ENCODE measurements around the gene ZNG1A. TPM values are rescaled to one million over a fixed set of nuclear protein-coding genes. Genes with fewer than 3 reads are reported as not detected.
"Not testable (repeated sequence)": the region's sequence is repeated elsewhere in the genome, so short reads cannot be mapped to it uniquely, and the experiment has no call there.

Gene ZNG1A
- total RNA-seq, 2 experiments from 2014 or later = 49.4 to 73.6 TPM

DNA sequence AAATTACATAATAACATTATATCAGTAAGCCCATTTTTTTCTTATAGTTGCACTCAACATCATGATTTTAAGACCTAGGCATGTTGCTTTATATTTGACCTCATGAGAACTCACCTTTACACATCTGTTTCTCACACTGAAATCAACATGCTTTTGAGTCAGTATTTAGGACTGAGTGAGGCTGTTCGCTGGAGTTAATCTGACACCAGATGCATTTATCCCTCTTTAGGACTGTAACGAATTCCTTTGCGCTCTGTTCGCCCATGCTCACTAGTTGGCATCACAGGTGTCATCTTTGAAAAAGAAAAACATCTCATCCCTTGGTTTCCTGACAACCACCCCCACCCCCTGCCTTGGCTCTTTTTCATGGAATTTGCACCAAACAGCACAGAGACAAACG is 84.9 kb downstream of the ZNG1A start:
- POLR2A ChIA-PET; H3K36me3 ChIP-seq (ENCODE audit: insufficient read depth, low read length); H2AFZ ChIP-seq (ENCODE audit: low read length); H3K4me2 ChIP-seq (ENCODE audit: low read length); DNase-seq (ENCODE audit: low spot score); H3K27ac ChIP-seq (ENCODE audit: low read depth, low read length, poor library complexity, severe bottlenecking); intact Hi-C loops (cut with micrococcal nuclease; ENCODE audit: unreplicated experiment); CTCF ChIA-PET (ENCODE audit: unreplicated experiment); H3K9me3 ChIP-seq (ENCODE audit: low read length); H3K79me2 ChIP-seq (ENCODE audit: insufficient read depth, low read depth, low read length); H3K4me1 ChIP-seq (ENCODE audit: insufficient read depth, low read length, poor library complexity, severe bottlenecking); H3K4me3 ChIP-seq (ENCODE audit: low read depth, low read length, poor library complexity, severe bottlenecking); BruUV-seq (replicated peaks); H4K20me1 ChIP-seq (ENCODE audit: insufficient read depth, low read length); H3K9me2 ChIP-seq (ENCODE audit: insufficient read depth, low read length): not testable (repeated sequence)

DNA sequence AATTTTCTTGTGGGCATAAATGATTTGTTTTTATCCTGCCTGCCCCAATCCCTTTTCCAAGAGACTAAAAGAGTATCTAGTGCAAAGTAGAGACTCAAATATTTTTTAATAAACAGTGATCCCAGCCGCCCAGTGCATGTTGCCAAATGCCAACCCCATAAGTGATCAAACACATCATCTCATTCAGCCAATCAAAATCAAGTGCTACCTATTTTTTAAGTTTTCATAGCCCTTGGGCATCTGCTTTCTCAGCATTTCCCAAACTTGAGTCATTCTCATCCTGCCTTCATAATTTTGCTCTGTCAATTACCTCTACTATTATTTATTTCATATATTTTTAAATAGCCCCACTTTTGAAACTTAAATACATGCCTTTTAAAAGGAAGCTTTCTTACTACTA is 88.0 kb downstream of the ZNG1A start:
- H3K36me3 ChIP-seq (ENCODE audit: insufficient read depth, low read length); intact Hi-C loops (cut with micrococcal nuclease; ENCODE audit: unreplicated experiment); H3K4me2 ChIP-seq (ENCODE audit: low read length); H4K20me1 ChIP-seq (ENCODE audit: insufficient read depth, low read length); H3K9me2 ChIP-seq (ENCODE audit: insufficient read depth, low read length); H3K27ac ChIP-seq (ENCODE audit: low read depth, low read length, poor library complexity, severe bottlenecking); BruUV-seq (replicated peaks); POLR2A ChIA-PET; H2AFZ ChIP-seq (ENCODE audit: low read length); H3K4me3 ChIP-seq (ENCODE audit: low read depth, low read length, poor library complexity, severe bottlenecking); H3K79me2 ChIP-seq (ENCODE audit: insufficient read depth, low read depth, low read length); H3K9me3 ChIP-seq (ENCODE audit: low read length); CTCF ChIA-PET (ENCODE audit: unreplicated experiment); DNase-seq (ENCODE audit: low spot score); H3K4me1 ChIP-seq (ENCODE audit: insufficient read depth, low read length, poor library complexity, severe bottlenecking): not testable (repeated sequence)

DNA sequence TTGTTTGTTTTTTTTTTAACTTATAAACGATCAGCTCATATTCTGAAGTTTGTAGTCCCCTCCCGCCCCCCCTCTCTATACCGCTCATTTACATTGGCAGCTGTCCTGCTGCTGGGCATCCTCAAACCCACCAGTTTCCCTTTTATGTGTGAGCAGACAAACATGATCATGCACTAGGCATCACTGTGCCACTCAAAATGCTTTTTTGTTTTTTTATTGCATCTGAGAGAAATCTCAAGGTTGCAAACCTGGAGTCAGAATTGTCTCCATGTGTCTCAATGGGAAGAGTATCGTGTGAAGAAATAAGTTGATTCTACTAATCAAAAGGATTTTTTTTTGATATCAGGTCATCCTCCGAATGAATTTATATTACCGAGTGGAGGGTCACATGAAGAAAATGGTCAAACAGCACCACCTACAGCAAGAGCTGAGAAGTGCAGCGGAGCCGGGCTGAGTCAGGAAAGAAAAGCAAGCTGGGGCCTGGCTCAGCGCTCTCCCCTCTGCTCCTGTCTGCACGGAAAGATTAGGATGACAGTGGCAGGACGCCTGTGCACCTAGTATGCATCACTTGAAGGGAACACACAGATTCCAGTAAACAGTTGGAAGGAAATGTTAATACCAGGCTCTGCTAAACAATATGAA is 90.3 kb downstream of the ZNG1A start:
- H4K20me1 ChIP-seq (ENCODE audit: insufficient read depth, low read length); CTCF ChIA-PET (ENCODE audit: unreplicated experiment); DNase-seq (ENCODE audit: low spot score); intact Hi-C loops (cut with micrococcal nuclease; ENCODE audit: unreplicated experiment); H3K4me3 ChIP-seq (ENCODE audit: low read depth, low read length, poor library complexity, severe bottlenecking); H3K9me3 ChIP-seq (ENCODE audit: low read length); POLR2A ChIA-PET; H3K9me2 ChIP-seq (ENCODE audit: insufficient read depth, low read length); H3K36me3 ChIP-seq (ENCODE audit: insufficient read depth, low read length); H3K4me1 ChIP-seq (ENCODE audit: insufficient read depth, low read length, poor library complexity, severe bottlenecking); H2AFZ ChIP-seq (ENCODE audit: low read length); H3K4me2 ChIP-seq (ENCODE audit: low read length); H3K79me2 ChIP-seq (ENCODE audit: insufficient read depth, low read depth, low read length); H3K27ac ChIP-seq (ENCODE audit: low read depth, low read length, poor library complexity, severe bottlenecking); BruUV-seq (replicated peaks): not testable (repeated sequence)

DNA sequence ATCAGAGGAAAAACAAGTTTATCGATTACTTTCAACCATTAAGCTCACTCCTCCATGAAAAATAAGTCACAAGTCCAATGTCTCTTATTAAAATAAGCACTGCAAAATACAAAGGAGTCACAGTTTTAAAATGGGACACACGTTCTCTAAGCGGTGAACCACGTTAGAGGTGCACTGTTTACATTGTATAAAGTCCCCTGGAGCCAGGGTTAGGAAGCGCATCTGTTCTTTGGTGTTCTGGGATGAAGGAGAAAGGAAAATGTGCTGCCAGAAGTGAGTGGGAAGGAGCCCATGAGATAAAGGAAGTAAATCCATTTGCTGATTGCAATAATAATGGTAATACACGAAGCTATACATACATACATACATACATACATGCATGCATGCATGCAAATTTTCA is 91.0 kb downstream of the ZNG1A start:
- H3K4me1 ChIP-seq (ENCODE audit: insufficient read depth, low read length, poor library complexity, severe bottlenecking); H3K79me2 ChIP-seq (ENCODE audit: insufficient read depth, low read depth, low read length); H2AFZ ChIP-seq (ENCODE audit: low read length); H3K4me3 ChIP-seq (ENCODE audit: low read depth, low read length, poor library complexity, severe bottlenecking); POLR2A ChIA-PET; intact Hi-C loops (cut with micrococcal nuclease; ENCODE audit: unreplicated experiment); H3K4me2 ChIP-seq (ENCODE audit: low read length); BruUV-seq (replicated peaks); CTCF ChIA-PET (ENCODE audit: unreplicated experiment); H3K9me2 ChIP-seq (ENCODE audit: insufficient read depth, low read length); H3K9me3 ChIP-seq (ENCODE audit: low read length); H3K36me3 ChIP-seq (ENCODE audit: insufficient read depth, low read length); H4K20me1 ChIP-seq (ENCODE audit: insufficient read depth, low read length); DNase-seq (ENCODE audit: low spot score); H3K27ac ChIP-seq (ENCODE audit: low read depth, low read length, poor library complexity, severe bottlenecking): not testable (repeated sequence)

DNA sequence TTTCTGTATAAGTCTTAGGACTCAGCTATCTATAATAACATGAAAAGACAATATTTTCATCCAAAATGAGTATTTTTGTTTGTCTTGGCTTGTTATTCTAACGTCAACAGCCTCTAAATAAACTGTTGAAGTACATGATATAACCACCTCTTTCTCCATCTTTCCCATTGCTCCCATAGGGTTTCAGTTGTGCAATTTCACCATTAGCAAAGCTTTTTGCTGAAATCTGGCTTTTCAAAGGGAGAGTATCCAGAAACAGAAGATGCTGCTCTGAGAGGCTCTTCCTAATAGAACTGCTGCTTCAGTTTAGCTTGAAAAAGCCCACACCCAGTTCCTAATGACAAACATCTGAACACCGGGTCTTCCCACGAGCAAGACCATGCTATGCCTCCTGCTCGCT is 91.8 kb downstream of the ZNG1A start:
- H3K36me3 ChIP-seq (ENCODE audit: insufficient read depth, low read length); H3K4me3 ChIP-seq (ENCODE audit: low read depth, low read length, poor library complexity, severe bottlenecking); CTCF ChIA-PET (ENCODE audit: unreplicated experiment); POLR2A ChIA-PET; H3K4me1 ChIP-seq (ENCODE audit: insufficient read depth, low read length, poor library complexity, severe bottlenecking); DNase-seq (ENCODE audit: low spot score); H3K9me2 ChIP-seq (ENCODE audit: insufficient read depth, low read length); BruUV-seq (replicated peaks); H3K9me3 ChIP-seq (ENCODE audit: low read length); H2AFZ ChIP-seq (ENCODE audit: low read length); H4K20me1 ChIP-seq (ENCODE audit: insufficient read depth, low read length); H3K27ac ChIP-seq (ENCODE audit: low read depth, low read length, poor library complexity, severe bottlenecking); intact Hi-C loops (cut with micrococcal nuclease; ENCODE audit: unreplicated experiment); H3K4me2 ChIP-seq (ENCODE audit: low read length); H3K79me2 ChIP-seq (ENCODE audit: insufficient read depth, low read depth, low read length): not testable (repeated sequence)

DNA sequence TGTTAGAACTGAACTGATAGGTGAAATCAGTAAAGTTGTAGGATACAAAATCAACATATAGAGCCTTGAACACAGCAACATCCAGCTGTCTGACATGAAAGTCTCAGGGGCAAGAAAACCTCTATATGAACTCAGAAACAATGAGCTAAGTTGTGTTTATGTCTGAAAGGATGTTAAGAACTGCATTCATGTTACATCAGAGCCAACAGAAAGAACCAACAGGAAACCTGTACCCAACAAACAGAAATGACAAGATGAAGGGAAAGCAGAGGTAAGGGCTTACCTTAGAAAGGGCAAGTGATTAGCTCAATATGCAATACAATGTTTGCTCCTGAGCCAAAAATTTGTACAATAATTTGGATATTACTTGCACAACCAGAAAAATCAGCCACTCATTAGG is 92.2 kb downstream of the ZNG1A start:
- POLR2A ChIA-PET; BruUV-seq (replicated peaks); CTCF ChIA-PET (ENCODE audit: unreplicated experiment): not testable (repeated sequence)

More for the DNA sequence above, 92.2 kb downstream of the ZNG1A start:
- H3K79me2 ChIP-seq (ENCODE audit: insufficient read depth, low read depth, low read length); H3K9me2 ChIP-seq (ENCODE audit: insufficient read depth, low read length); H3K27ac ChIP-seq (ENCODE audit: low read depth, low read length, poor library complexity, severe bottlenecking); intact Hi-C loops (cut with micrococcal nuclease; ENCODE audit: unreplicated experiment); H4K20me1 ChIP-seq (ENCODE audit: insufficient read depth, low read length); H2AFZ ChIP-seq (ENCODE audit: low read length); H3K4me1 ChIP-seq (ENCODE audit: insufficient read depth, low read length, poor library complexity, severe bottlenecking); H3K9me3 ChIP-seq (ENCODE audit: low read length); H3K36me3 ChIP-seq (ENCODE audit: insufficient read depth, low read length); DNase-seq (ENCODE audit: low spot score); H3K4me3 ChIP-seq (ENCODE audit: low read depth, low read length, poor library complexity, severe bottlenecking); H3K4me2 ChIP-seq (ENCODE audit: low read length): not testable (repeated sequence)
